GM12878 (cell line): ENCODE data around the gene SH3GL2. TPM values are rescaled to one million over a fixed set of nuclear protein-coding genes. Genes with fewer than 3 reads are reported as not detected.
"Not testable (repeated sequence)": the region's sequence is repeated elsewhere in the genome, so short reads cannot be mapped to it uniquely, and the experiment has no call there.

Experiments used
- ATAC-seq: fragments of 200-7000 bp; cut with Tn5 transposase; 3 replicates; pipeline ENCODE4 v1.9.1; 2020; ENCODE audit warnings: mild to moderate bottlenecking, moderate library complexity
- BruUV-seq: library from RNA; stranded (reverse); fragments of 400-500 nt; replicated peaks from 2 replicates; lab custom pipeline; 2021; lab: Mats Ljungman, UMichigan
- CTCF ChIA-PET: fragments of 300-600 bp; sonication (Branson Sonifier 250); formaldehyde crosslinking; extraction: SDS; loops from one replicate; lab custom pipeline; 2021; ENCODE audit warnings: inconsistent platforms; lab: Yijun Ruan, JAX
- POLR2A ChIA-PET: fragments of 350-600 bp; formaldehyde crosslinking; extraction: SDS; loops from one replicate; lab custom pipeline; 2021; ENCODE audit warnings: inconsistent platforms; lab: Charles Lee
- RAD21 ChIA-PET: fragments of 300-600 bp; sonication (Branson Sonifier 250); formaldehyde crosslinking; loops from one replicate; lab custom pipeline; 2023; ENCODE audit warnings: antibody characterized with exemption; ENCODE audit not compliant: unreplicated experiment; lab: Charles Lee
- SMC1A ChIA-PET: fragments of 300-600 bp; sonication (Branson Sonifier 250); formaldehyde crosslinking; loops from one replicate; lab custom pipeline; 2023; ENCODE audit not compliant: unreplicated experiment, uncharacterized antibody; lab: Charles Lee
- DNase-seq: peaks from one replicate; pipeline ENCODE4 v3.0.0-alpha.2; 2011; ENCODE audit warnings: low read depth, low spot score
- FAIRE-seq: peaks from 3 replicates; lab custom pipeline; 2011; peaks lifted over from hg19 to GRCh38; lab: Jason Lieb, UNC
- H2AFZ ChIP-seq: 2 replicates; pipeline ENCODE4 v1.6.0; 2011; ENCODE audit warnings: low read depth, low read length, control low read depth; ENCODE audit not compliant: control insufficient read depth
- H3K27ac ChIP-seq: 2 replicates; pipeline ENCODE4 v1.5.1; 2011; ENCODE audit warnings: control low read depth; ENCODE audit not compliant: control insufficient read depth, insufficient read depth
- H3K27me3 ChIP-seq, 2 experiments: replicated peaks in 1 of 2; 2 replicates each; pipeline versions ENCODE4 v1.6.0 to v1.6.1; 2011; ENCODE audit warnings: low read length in 1 of 2; ENCODE audit not compliant: control insufficient read depth in 2 of 2, insufficient read depth in 2 of 2
- H3K36me3 ChIP-seq, 2 experiments: 2 replicates each; pipeline ENCODE4 v1.5.1; 2011; ENCODE audit warnings: low read length in 1 of 2; ENCODE audit not compliant: control insufficient read depth in 2 of 2, insufficient read depth in 2 of 2
- H3K4me1 ChIP-seq: 2 replicates; pipeline ENCODE4 v1.6.1; 2011; ENCODE audit warnings: mild to moderate bottlenecking, low read length, moderate library complexity, mixed read lengths; ENCODE audit not compliant: control insufficient read depth, insufficient read depth
- H3K4me2 ChIP-seq: 2 replicates; pipeline ENCODE4 v1.6.0; 2011; ENCODE audit warnings: control low read depth; ENCODE audit not compliant: control insufficient read depth, insufficient read depth
- H3K4me3 ChIP-seq: fragments of 200-600 bp; sonication (generic); 2 replicates; pipeline ENCODE4 v1.5.1; 2016
- H3K79me2 ChIP-seq: 2 replicates; pipeline ENCODE4 v1.6.0; 2011; ENCODE audit warnings: low read length; ENCODE audit not compliant: control insufficient read depth, insufficient read depth
- H3K9ac ChIP-seq: 2 replicates; pipeline ENCODE4 v1.8.0; 2011; ENCODE audit warnings: low read length, control low read depth, mixed read lengths; ENCODE audit not compliant: control insufficient read depth, insufficient read depth
- H3K9me3 ChIP-seq: replicated peaks from 3 replicates; pipeline ENCODE4 v1.5.1; 2011; ENCODE audit warnings: mild to moderate bottlenecking, low read length; ENCODE audit not compliant: control insufficient read depth, insufficient read depth
- H4K20me1 ChIP-seq: 2 replicates; pipeline ENCODE4 v1.6.0; 2011; ENCODE audit not compliant: control insufficient read depth, insufficient read depth
- CBFB ChIP-seq: IDR thresholded peaks from 2 replicates; pipeline ENCODE4 v1.6.1; 2016; ENCODE audit warnings: antibody characterized with exemption, low read depth
- CTCF ChIP-seq, 3 experiments: IDR thresholded peaks in 2 of 3; conservative IDR thresholded peaks in 1 of 3; 2 replicates each; pipeline ENCODE4 v1.5.1; 2011; ENCODE audit warnings: low read depth in 3 of 3, low read length in 3 of 3, mild to moderate bottlenecking in 3 of 3, control low read depth in 2 of 3, moderate library complexity in 2 of 3, inconsistent platforms in 1 of 3, mixed read lengths in 1 of 3; ENCODE audit not compliant: control insufficient read depth in 2 of 3, insufficient read depth in 1 of 3; ENCODE audit errors: extremely low read depth in 1 of 3
- E2F4 ChIP-seq: IDR thresholded peaks from 2 replicates; pipeline ENCODE4 v1.6.1; 2012; ENCODE audit warnings: low read depth, low read length, improper control_type of control experiment
- WGBS: methylation state at CpG from one replicate; pipeline ENCODE4 v1.1.6; 2016; ENCODE audit warnings: low lambda C conversion rate; ENCODE audit not compliant: insufficient replicate concordance, insufficient coverage; ENCODE audit errors: missing lambda C conversion rate; 5-methylcytosine and 5-hydroxymethylcytosine counted together
- in situ Hi-C: fragments of 300-500 bp; cut with MboI; formaldehyde crosslinking; loops from 9 replicates; pipeline ENCODE4 v1.14.3; 2018; ENCODE audit warnings: mixed read lengths
- intact Hi-C: fragments of 100-400 bp; cut with micrococcal nuclease; formaldehyde crosslinking; loops from one replicate; pipeline ENCODE4 v1.14.2; 2022; ENCODE audit not compliant: unreplicated experiment
- polyA plus RNA-seq, 11 experiments: library from polyadenylated mRNA; depleted of rRNA in 4 of 11; unstranded in 6 of 11; stranded (reverse) in 5 of 11; fragments of >200 nt; fragmentation: Nextera tagmentation in 4 of 11; fragmentation: Illumina TruSeq in 1 of 11; extraction: Ambion mirVana in 4 of 11; extraction: Trizol in 1 of 11; gene quantifications; 1 replicate in 1 of 11; 2 replicates in 10 of 11; pipeline versions ENCODE4 v1.2.1 to v1.2.3, GENCODE V29; 2011 to 2016; ENCODE audit warnings: inconsistent platforms in 2 of 11, missing spikeins in 2 of 11, low read depth in 1 of 11
- total RNA-seq, 4 experiments: library from RNA; depleted of rRNA in 3 of 4; stranded (reverse); fragments of >200 nt in 3 of 4; fragmentation: Illumina TruSeq in 1 of 4; extraction: Trizol in 1 of 4; gene quantifications; 2 replicates each; pipeline versions ENCODE4 v1.2.1 to v1.2.3, GENCODE V29; 2013 to 2021

SH3GL2 gene
- total and polyA plus RNA-seq, 10 of the 15 experiments (the other 5 are each of a cell fraction or from before 2014, with no cell fraction given) = not detected

- POLR2A ChIA-PET = no interaction called here
- H3K4me3 ChIP-seq = no peak overlapping the region
- intact Hi-C loops = no loop called here
Measured at GRCh38 chr9:17764306-17764705, 185.4 kb downstream of the SH3GL2 start.

GRCh38 chr9:17765131-17765530, 186.3 kb downstream of the SH3GL2 start:
- ATAC-seq, H3K4me3 ChIP-seq, H2AFZ ChIP-seq, POLR2A ChIA-PET, H3K4me2 ChIP-seq, H3K27ac ChIP-seq, FAIRE-seq, intact Hi-C loops, H3K4me1 ChIP-seq, H3K9ac ChIP-seq, BruUV-seq, SMC1A ChIA-PET, CTCF ChIA-PET, H3K9me3 ChIP-seq, H3K27me3 ChIP-seq, H3K36me3 ChIP-seq, in situ Hi-C loops, DNase-seq, RAD21 ChIA-PET, H3K79me2 ChIP-seq, H4K20me1 ChIP-seq: not testable (repeated sequence)
- WGBS = 7% methylated on average over 4 of the region's 4 CpGs

More at GRCh38 chr9:17764306-17764705, 185.4 kb downstream of the SH3GL2 start:
- H2AFZ ChIP-seq = no peak overlapping the region
- no peaks in the 10 kb centered on the region for H3K27me3 ChIP-seq
- ChIA-PET RAD21 (no interaction called here), CTCF (no interaction called here), SMC1A (no interaction called here)
- 28% methylated on average over 3 of the region's 3 CpGs for WGBS
- DNase-seq (no peak), ATAC-seq (no peak), FAIRE-seq (no peak)
- no peaks in the 10 kb centered on the region for H4K20me1 ChIP-seq
- TF ChIP-seq E2F4 = no peak
- no peak for TF ChIP-seq CTCF (IDR thresholded peaks at IDR 0.05 in 2 of 3, conservative IDR thresholded peaks at IDR 0.05 in 1 of 3; ENCODE audit: control insufficient read depth in 2 of 3, extremely low read depth in 1 of 3, insufficient read depth in 1 of 3, low read depth in 3 of 3, low read length in 3 of 3)
- TF ChIP-seq CBFB = no peak
- H3K4me2 ChIP-seq = no peak overlapping the region
- no peaks in the 10 kb centered on the region for H3K9me3 ChIP-seq
- in situ Hi-C loops = no loop called here
- BruUV-seq = no TSS peak
- H3K27ac ChIP-seq = no peak overlapping the region
- H3K79me2 ChIP-seq = no peaks in the 10 kb centered on the region
- H3K9ac ChIP-seq = no peak overlapping the region
- no peaks in the 10 kb centered on the region for H3K36me3 ChIP-seq
- H3K4me1 ChIP-seq = no peaks in the 10 kb centered on the region
